Measurements from ENCODE around the gene CYLD.

Gene CYLD

DNA sequence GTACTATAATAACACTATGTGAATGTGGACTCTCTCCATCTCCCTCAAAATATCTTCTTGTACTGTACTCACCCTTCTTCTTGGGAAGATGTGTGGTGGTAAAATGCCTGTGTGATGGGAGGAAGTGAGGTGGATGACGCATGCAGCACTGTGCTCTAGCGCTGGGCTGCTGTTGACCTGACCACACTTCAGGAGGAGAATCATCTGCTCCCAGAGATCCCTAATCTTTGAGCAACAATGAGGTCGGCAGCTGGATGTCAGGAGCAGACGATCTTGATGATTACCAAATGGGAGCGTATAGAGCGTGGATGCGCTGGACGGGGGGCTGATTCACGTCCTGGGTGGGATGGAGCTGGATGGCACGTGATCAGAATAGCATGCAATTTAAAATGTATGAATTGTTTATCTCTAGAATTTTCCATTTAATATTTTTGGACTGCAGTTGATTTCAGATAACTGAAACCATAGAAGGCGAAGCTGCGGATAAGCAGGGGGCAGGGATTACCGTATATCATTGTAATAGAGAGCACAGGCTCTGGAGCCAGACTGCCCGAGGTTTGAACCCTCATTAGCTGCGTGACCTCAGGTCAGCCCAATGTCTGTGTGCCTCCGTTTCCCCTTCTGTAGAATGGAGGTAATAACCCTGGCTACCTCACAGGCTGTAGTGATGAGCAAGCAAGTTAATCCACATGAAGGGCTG, 23.7 kb upstream of the CYLD start:
- TF ChIP-seq EZH2 (IDR thresholded peaks at IDR 0.05; ENCODE audit: borderline replicate concordance, low read depth, low read length, severe bottlenecking) = no peak
- TF ChIP-seq, protein P1, sequence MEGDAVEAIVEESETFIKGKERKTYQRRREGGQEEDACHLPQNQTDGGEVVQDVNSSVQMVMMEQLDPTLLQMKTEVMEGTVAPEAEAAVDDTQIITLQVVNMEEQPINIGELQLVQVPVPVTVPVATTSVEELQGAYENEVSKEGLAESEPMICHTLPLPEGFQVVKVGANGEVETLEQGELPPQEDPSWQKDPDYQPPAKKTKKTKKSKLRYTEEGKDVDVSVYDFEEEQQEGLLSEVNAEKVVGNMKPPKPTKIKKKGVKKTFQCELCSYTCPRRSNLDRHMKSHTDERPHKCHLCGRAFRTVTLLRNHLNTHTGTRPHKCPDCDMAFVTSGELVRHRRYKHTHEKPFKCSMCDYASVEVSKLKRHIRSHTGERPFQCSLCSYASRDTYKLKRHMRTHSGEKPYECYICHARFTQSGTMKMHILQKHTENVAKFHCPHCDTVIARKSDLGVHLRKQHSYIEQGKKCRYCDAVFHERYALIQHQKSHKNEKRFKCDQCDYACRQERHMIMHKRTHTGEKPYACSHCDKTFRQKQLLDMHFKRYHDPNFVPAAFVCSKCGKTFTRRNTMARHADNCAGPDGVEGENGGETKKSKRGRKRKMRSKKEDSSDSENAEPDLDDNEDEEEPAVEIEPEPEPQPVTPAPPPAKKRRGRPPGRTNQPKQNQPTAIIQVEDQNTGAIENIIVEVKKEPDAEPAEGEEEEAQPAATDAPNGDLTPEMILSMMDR (IDR thresholded peaks at IDR 0.05; ENCODE audit: borderline replicate concordance, extremely low read depth, low read length, poor library complexity, severe bottlenecking) = no peak
- ATAC-seq (ENCODE audit: insufficient read depth, low read depth) (no peak), DNase-seq (no peak)
- H3K79me2 ChIP-seq (ENCODE audit: insufficient read depth, low read length) = no peaks in the 10 kb centered on the region
- H3K9ac ChIP-seq (ENCODE audit: low read depth, low read length) = no peak overlapping the region
- no peak overlapping the region for H3K4me2 ChIP-seq (ENCODE audit: insufficient read depth, low read length)
- peaks cover 7% of the 10 kb centered on the region for H3K4me1 ChIP-seq (ENCODE audit: insufficient read depth, low read length)
- no peak overlapping the region for H3K4me3 ChIP-seq (ENCODE audit: low read depth in 1 of 2, low read length in 2 of 2)
- no peak overlapping the region for H2AFZ ChIP-seq (ENCODE audit: low read depth, low read length)
- H3K9me3 ChIP-seq (ENCODE audit: insufficient read depth, low read length, severe bottlenecking) = peaks cover 2% of the 10 kb centered on the region
- H3K27ac ChIP-seq (ENCODE audit: low read length) = no peak overlapping the region
- no peaks in the 10 kb centered on the region for H4K20me1 ChIP-seq (ENCODE audit: insufficient read depth, low read length)
- no peaks in the 10 kb centered on the region for H3K27me3 ChIP-seq (ENCODE audit: insufficient read depth, low read length, poor library complexity)
- no peaks in the 10 kb centered on the region for H3K36me3 ChIP-seq (ENCODE audit: insufficient read depth, low read length)

DNA sequence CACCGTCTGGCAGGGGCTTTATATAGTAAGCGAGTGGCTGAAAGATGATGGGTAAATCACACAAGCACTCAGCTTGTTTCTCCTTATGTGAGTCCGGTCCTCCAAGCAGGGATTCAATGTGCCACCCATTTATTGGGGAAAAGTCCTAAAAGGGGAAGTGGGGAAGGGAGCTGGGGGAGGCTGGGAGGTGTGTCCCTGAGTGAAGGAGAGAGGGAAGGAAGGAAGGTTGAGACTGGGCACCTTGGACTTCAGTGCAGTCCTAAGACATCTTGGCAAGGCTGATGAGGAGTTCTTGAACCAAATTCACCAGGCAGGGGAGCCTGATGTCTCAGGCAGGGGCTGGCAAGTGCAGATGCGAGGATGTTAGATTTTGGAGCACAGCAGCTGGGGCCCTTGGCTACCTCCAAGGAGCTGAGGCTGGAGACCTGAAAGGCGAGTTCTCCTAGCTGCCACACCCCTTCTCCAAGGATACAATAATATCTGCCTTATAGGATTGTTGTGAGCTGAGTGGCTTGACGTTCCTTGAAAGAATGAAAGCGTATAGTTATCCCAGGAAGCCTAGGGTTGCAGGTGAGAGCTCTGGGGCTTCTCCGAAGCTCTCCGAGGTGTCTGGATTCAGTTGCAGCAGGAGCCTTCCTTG, 23.0 kb upstream of the CYLD start:
- no peak overlapping the region for H3K27ac ChIP-seq (ENCODE audit: low read length)
- H3K79me2 ChIP-seq (ENCODE audit: insufficient read depth, low read length) = no peaks in the 10 kb centered on the region
- ATAC-seq (ENCODE audit: insufficient read depth, low read depth) = no peak
- no peaks in the 10 kb centered on the region for H4K20me1 ChIP-seq (ENCODE audit: insufficient read depth, low read length)
- H3K9ac ChIP-seq (ENCODE audit: low read depth, low read length) = no peak overlapping the region
- H3K36me3 ChIP-seq (ENCODE audit: insufficient read depth, low read length) = no peaks in the 10 kb centered on the region
- no peak overlapping the region for H3K4me2 ChIP-seq (ENCODE audit: insufficient read depth, low read length)
- H3K27me3 ChIP-seq (ENCODE audit: insufficient read depth, low read length, poor library complexity) = no peaks in the 10 kb centered on the region
- H3K4me1 ChIP-seq (ENCODE audit: insufficient read depth, low read length) = peaks cover 7% of the 10 kb centered on the region
- no peak overlapping the region for H3K4me3 ChIP-seq (ENCODE audit: low read depth in 1 of 2, low read length in 2 of 2)
- TF ChIP-seq, protein P1 (IDR thresholded peaks at IDR 0.05; ENCODE audit: borderline replicate concordance, extremely low read depth, low read length, poor library complexity, severe bottlenecking) = no peak
- peaks cover 2% of the 10 kb centered on the region for H3K9me3 ChIP-seq (ENCODE audit: insufficient read depth, low read length, severe bottlenecking)
- H2AFZ ChIP-seq (ENCODE audit: low read depth, low read length) = no peak overlapping the region
- no peak for DNase-seq

DNA sequence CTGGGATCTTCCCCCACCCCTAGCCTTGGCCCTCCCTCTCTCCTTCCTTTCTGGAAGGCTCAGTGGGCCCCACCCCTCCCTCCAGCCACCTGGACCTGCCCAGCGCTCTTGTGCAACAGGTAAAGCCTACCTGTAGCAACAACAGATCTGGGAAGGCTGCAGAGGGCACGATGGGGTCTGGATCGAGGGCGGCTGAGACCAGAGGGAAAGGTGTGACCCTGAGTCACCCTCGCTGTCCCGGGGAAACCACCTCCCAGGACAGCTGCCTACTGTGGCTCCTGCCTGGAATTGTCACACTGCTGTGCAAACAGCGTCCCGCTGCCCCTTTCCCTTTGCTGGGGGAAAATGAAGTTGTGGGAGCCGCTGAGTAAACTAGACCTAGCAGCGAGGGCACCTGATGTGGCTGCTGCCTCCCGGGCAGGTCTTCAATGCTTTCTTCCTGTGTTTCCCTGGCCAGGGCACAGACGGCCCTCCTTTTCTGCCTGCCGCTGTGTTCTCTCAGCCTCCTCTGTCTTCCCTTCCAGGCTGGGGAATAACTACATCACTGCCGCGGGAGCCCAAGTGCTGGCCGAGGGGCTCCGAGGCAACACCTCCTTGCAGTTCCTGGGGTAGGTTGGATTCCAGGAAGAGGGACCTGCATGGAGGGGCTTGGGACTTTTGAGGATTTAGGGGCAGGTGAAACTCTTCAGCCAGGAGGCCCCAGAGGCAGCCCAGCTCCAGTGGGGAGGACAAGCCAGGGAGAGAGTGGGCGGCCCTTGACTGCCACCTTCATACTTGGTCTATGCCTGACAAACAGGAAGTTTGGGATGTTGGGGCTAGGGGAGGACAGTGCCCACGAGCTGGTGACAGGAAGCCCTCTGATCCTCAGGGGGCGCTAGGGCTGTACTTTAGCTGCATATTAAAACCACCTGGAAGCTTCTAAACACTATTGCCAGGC, 22.2 kb upstream of the CYLD start:
- Histone ChIP-seq H4K20me1 (ENCODE audit: insufficient read depth, low read length) (no peaks in the 10 kb centered on the region), H3K4me3 (ENCODE audit: low read depth in 1 of 2, low read length in 2 of 2) (no peak overlapping the region), H3K27me3 (ENCODE audit: insufficient read depth, low read length, poor library complexity) (no peaks in the 10 kb centered on the region), H3K27ac (ENCODE audit: low read length) (no peak overlapping the region), H3K9ac (ENCODE audit: low read depth, low read length) (no peak overlapping the region), H3K79me2 (ENCODE audit: insufficient read depth, low read length) (no peaks in the 10 kb centered on the region), H3K36me3 (ENCODE audit: insufficient read depth, low read length) (no peaks in the 10 kb centered on the region), H3K9me3 (ENCODE audit: insufficient read depth, low read length, severe bottlenecking) (peaks cover 7% of the 10 kb centered on the region), H3K4me2 (ENCODE audit: insufficient read depth, low read length) (no peak overlapping the region), H2AFZ (ENCODE audit: low read depth, low read length) (no peak overlapping the region), H3K4me1 (ENCODE audit: insufficient read depth, low read length) (peaks cover 7% of the 10 kb centered on the region)
- ATAC-seq (ENCODE audit: insufficient read depth, low read depth) = peak; percentile 85
- DNase-seq = peak; percentile 39
- TF ChIP-seq, protein P1 (IDR thresholded peaks at IDR 0.05; ENCODE audit: borderline replicate concordance, extremely low read depth, low read length, poor library complexity, severe bottlenecking) = peak; percentile 42
- TF ChIP-seq EZH2 (IDR thresholded peaks at IDR 0.05; ENCODE audit: borderline replicate concordance, low read depth, low read length, severe bottlenecking) = no peak
